Stimulated activated CD4-positive, alpha-beta T cell treated with anti-CD3 and anti-CD28 coated beads, Interleukin-15, amount 100 ng/mL, for 1 hour (primary cell): ENCODE measurements around the gene CRX.
A peak's percentile ranks its signal among the peaks of the same experiment; 100 is the strongest.
"Not testable (repeated sequence)": the region's sequence is repeated elsewhere in the genome, so short reads cannot be mapped to it uniquely, and the experiment has no call there.

ENCODE experiments used
- DNase-seq, 2 donors: peaks; one replicate each; pipeline ENCODE4 v3.0.0-alpha.2; 2020; ENCODE audit warnings: low read depth in 1 of 2, low spot score in 1 of 2

CRX gene

DNA sequence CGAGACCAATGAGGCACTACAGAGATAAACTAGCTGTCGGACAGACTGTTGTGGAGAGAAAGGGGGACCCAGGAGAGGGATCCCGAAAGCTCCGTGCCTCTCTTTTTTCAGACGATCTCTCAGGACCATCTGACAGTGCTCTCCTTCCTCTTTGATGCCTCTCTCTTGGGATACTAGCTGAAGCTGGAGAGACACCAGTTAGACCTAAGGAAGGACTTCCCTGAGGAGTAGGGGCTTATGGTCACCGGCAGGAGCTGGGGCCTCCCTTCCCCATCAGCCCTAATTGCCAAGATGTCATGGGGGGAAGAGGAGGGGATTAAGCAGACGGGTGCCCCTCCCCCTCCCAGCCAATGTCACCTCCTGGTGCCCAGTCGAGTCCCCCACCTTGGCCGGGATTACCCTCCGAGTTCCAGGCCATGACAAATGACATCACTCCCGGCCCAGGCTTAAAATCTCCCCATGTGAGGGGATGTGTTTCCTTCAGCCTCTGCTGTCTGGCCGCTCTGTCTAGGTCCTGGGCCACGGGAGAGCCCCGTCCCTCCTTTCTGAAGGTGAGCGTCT lies at the start of gene CRX:
Gene CRX, plus strand, starts transcription at position 478 of the 561 bp plus-strand sequence. CDS start 12,507 bp downstream, outside the sequence.
- DNase-seq, result no peak

DNA sequence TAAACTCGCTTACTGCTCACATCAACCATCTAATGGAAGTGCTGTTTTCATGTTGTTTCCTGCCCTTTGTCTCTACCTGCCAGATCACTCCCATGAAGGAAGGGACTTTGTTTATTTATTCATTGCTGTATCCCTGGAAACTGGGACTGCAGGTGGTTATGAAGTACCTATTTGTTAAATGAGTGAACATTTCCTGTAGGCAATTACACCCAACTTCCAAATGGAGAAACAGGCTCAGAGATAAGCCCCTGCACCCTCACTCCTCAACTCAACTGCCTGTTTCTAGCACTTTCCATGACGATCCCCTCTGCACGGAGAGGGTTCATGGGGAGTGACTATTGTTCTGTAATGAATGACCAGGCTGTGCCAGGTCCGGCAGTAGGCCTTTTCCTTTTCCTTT lies 45.2 kb upstream of the CRX start:
- DNase-seq, result no peak

DNA sequence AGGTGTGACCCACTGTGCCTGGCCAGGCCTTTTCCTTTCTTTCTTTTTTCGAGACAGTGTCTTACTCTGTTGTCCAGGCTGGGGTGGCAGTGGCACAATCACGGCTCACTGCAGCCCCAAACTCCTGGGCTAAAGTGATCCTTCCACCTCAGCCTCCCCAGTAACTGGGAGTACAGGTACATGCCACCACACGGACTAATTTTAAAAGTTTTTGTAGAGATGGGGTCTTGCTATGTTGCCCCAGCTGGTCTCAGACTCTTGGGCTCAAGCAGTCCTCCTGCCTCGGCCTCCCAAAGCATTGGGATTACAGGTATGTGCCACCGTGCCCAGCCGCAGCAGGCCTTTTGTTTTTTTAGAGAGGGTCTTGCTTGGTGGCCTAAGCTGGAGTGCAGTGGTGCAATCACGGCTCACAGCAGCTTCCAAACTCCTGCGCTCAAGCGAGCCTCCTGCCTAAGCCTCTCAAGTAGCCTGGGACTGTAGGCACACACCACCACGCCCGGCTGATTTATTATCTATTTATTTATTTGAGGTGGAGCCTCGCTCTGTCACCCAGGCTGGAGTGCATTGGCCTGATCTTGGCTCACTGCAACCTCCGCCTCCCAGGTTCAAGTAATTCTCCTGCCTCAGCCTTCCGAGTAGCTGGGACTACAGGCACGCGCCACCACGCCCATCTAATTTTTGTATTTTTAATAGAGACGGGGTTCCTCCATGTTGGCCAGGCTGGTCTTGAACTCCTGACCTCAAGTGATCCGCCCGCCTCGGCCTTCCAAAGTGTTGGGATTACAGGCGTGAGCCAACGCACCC lies 44.3 kb upstream of the CRX start:
- not testable (repeated sequence) for DNase-seq

DNA sequence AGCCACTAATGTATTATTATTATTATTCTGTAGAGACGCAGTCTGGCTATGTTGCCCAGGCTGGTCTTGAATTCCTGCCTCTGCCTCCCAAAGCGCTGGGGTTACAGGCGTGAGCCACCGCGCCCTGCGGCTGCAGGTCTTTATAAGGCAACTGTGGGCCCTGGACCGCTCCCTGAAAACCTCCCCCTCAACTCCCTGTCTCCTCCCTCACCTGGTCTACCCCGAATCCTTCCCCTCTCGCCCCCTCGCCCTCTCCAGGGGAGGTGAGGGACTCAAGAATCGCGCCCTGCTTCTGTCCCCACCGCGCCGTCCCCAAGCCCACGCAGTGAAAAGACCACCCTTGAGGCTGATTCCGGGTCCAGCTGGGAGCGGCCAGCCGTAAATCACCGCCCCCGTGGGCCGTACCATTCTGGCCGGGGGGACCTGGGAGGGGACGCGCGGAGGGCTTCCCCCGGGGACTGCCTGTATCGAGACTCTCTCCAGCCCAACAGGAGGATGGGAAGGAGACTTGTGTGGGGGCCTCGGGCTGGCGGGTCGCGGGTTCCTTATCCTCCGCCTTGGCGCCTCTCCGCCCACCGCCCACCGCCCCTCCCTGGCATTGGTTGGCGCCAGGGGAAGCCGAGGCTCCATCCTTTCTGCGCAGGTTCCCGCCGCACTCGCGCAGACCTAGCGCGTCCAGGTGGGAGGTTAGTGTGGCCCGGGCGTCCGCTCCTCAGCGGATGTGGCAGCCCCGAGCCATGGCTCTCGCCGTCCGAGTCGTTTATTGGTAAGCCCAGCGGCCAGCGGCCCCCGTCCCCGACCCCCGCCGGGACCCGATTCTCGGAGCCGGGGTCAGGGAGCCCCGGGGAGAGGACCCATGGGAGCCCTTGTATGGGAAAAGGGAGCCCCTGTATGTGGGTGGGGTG lies 43.4 kb upstream of the CRX start, which contains the start of gene SELENOW:
Gene SELENOW, plus strand, starts transcription at position 655 of the 905 bp plus-strand sequence. Its CDS starts 83 bp downstream, at position 738.
- DNase-seq, result peak; percentile 62 to 63

DNA sequence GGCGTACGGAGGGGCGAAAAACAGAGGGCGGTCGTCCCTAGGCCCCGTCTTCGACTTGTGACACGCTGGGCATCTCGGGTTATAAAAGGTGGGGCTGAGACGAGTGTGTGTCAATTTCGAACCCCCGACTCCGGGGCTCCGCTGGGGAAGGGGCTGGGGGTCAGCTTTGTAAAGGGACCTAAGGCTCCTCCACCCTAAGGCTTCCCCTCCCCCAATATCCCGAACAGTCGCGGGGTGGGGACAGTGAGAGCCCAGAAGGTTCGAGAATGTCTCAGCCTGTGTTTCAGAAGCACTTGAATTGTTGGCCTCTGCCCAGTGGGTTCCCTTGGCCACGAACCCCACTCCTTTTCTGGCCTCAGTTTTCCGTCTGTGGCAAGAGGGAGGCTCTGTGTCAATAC lies 42.8 kb upstream of the CRX start:
- no peak for DNase-seq

DNA sequence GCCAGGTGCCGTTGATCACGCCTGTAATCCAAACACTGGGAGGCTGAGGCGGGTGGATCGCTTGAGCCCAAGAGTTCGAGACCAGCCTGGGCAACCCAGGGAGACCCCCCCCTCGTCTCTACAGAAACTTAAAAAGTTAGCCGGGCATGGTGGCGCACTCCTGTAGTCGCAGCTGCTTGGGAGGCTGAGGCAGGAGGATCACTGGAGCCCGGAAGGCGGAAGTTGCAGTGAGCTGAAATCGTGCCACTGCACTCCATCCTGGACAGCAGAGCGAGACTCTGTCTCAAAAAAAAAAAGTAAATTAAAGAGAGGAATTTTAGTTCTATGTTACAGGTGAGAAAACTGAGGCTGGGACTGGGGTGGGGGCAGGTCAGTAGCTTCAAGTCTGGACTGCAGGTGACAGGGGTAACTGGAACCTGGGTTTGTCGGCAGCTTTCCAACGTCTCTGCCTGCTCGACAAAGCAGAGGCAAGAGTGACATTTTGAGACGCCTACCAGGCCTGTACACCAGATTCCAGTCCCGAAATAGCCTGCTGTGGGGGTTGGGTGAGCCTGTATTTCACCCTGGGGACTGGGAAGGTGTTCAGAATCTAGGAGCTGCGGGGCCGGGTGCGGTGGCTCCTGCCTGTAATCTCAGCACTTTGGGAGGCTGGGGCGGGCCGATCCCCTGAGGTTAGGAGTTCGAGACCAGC lies 42.1 kb upstream of the CRX start:
- DNase-seq, result no peak

DNA sequence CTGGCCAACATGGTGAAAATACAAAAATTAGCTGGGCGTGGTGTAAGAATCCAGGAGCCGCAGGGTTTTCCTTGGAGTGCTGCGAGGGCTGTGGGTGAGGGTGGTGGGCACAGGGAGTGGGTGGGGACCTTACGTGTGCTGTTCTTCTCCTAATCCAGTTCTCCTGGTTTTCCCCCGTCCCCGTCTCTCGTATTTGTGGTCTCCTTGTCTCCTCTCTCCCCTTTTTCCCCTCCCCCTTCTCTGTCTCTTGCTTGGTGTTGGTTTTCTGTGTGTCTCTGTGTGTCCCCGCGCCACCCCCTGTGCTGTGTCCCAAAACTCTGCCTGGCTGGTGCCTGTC lies 41.6 kb upstream of the CRX start:
- DNase-seq, result no peak

DNA sequence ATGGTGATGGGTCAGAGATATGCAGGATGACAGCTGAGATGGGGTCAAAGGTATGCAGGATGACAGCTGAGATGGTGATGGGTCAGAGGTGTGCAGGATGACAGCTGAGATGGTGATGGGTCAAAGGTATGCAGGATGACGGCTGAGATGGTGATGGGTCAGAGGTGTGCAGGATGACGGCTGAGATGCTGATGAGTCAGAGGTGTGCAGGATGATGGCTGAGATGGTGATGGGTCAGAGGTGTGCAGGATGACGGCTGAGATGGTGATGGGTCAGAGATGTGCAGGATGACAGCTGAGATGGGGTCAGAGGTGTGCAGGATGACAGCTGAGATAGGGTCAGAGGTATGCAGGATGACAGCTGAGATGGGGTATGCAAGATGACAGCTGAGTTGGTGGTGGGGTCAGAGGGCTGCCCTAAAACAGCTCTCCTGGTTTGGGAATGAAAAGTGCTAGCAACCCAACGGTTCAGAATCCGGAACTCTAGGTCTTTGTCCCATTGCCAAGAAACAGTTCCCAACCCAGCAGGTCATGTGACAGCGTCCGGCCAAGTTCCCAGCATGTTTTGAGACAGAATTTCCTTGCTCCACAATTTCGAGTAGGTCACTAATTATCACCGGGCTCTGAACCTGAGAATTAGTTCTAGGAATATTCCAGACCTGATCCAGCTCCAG lies 40.0 kb upstream of the CRX start:
- DNase-seq, result no peak

DNA sequence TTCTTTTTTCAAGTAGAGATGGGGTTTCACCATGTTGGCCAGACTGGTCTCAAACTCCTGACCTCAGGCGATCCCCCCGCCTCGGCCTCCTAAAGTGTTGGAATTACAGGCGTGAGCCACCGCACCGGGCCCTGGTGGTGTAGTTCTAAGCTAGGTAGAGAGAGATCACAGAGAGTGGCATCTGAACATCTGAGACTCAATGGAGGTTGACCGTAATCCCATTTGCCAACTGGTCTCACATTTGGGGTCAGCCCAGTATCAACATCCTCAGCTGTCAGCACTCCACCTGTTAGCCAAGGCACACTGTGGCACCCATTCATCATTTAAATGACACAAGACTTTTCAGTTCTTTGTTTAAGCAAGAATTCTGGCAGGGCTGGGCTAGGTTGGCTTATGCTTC lies 35.2 kb upstream of the CRX start:
- DNase-seq, result no peak

DNA sequence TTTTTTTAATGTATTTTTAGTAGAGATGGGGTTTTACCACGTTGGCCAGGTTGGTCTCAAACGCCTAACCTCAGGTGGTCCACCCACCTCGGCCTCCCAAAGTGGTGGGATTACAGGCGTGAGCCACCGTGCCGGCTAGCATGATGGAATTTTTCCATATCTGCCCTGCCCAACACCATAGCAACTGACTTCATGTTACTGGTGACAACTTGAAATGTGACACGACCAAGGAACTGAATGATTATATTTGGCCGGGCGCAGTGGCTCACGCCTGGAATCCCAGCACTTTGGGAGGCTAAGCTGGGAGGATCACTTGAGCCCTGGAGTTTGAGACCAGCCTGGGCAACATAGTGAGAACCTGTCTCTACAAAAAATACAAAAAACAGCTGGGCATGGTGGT lies 34.4 kb upstream of the CRX start:
- not testable (repeated sequence) for DNase-seq

DNA sequence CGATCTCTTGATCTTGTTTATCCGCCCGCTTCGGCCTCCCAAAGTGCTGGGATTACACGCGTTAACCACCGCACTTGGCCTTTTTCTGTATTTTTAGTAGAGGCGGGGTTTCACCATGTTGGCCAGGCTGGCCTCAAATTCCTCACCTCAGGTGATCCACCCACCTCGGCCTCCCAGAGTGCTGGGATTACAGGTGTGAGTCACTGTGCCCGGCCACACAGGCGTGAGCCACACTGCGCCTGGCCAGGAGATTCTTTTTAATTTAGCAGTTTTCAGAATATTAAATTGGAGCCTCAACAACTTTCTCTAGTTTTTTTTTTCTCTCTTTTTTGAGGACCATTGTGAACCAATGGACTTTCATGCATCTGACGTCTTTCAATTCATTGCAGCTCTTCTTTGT lies 31.9 kb upstream of the CRX start:
- not testable (repeated sequence) for DNase-seq

DNA sequence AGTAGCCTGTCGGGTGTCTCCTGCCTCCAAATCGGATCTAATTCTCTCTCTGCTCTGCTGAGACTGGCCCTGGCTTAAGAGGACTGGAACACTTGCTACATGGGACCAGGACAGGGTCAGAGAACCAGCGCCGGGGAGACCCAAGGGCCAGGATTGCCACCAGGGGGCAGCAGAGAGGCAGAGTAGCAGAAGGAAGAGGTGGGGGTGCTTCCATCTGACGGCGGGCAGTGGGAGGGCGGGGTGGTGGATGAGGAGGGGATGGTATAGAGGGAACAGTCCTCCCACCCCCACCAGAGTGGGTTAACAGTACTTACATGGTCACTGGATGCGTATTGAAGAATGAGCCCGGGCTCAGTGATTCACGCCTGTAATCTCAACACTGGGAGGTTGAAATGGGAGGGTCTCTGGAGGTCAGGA lies 31.3 kb upstream of the CRX start:
- peak; percentile 64 to 81 for DNase-seq

DNA sequence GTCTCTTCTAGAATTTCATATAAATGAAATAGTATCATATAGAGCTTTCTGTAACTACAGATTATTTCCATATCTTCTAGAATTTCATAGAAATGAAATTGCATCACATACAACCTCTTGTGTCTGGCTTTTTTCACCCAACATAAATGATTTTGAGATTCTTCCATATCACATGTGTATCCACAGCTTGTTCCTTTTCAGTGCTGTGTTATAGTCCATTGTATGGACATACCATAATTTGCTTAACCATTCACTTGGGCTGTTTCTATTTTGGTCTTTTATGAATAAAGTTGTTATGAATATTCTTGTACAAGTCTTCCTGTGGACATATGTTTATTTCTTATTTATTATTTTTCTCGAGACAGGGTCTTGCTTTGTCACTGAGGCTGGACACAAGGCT lies 29.1 kb upstream of the CRX start:
- no peak for DNase-seq

DNA sequence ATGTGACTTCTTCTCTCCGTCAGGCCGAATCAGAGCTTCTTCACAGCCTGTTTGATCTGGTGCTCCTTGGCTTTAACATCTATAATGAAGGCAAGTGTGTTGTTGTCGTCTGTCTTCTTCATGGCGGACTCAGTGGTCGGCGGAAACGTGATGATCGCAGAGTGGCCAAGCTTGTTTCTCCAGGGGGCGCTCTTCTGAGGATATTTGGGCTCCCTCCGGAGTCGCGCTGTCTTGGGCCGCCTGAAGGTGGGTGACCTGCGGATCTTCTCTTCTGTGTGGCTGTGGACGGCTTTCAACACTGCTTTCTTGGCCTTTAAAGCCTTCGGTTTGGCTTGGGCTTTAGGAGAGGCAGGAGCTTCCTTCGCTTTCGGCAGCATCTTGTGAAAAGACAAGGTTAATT lies 27.2 kb upstream of the CRX start:
- no peak for DNase-seq

DNA sequence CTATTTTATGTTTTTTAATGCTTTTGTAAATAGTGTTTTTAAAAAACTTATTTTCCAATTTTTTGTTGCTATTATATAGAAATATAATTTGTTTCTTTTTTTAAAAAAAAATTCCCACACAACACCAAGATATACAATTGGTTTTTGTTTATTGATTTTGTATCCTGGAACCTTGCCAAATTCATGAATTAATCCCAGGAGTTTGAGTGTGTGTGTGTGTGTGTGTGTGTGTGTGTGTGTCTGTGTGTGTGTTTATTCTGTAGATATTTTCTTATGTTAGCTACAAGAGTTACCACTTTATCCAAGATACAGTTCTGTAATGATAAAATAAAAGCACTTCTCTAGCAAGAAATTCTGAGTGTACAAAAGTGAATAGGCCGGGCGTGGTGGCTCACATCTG lies 25.0 kb upstream of the CRX start:
- DNase-seq, result no peak

DNA sequence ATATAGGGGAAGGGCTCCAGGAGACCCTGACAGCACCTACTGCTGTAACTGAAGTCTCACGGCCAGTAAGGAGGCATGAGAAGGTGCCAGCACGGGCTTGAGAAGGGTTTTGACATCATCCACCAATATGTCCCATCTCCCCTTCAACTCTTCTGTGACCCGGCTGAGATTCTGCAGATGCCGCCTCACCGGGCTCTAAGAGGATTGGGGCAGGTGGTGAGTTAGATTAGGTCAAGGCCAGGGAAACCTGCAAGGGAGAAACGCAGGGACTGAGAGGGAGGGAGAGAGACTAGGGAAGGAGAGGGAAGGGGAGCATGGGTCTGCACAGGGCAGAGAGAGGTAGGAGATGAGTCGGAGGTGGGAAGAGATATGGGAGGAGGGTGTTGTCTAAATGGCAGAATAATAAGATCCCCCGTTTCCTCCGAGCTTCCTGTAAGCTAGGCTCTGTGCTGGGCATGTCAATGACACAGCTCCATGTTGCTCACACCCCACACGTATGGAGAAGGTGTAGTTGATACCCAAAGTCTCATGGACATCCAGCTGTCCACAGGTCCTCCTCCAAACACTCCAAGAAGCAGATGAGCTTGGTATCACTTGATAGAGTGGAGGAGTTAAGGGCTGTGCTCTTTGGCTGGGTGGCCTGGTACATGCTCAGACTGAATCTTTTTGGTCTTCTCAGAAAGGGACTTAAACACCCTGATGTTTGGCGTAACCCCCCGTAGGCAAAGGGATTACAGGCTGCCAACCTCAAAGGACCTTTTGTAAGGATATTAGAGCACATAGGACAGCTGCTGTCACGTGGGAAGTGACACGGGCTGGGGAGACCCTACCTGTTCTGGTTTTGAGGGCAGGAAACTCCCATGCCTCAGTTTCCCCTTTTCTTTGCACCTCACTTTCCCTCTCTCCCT lies 23.5 kb upstream of the CRX start:
- no peak for DNase-seq

DNA sequence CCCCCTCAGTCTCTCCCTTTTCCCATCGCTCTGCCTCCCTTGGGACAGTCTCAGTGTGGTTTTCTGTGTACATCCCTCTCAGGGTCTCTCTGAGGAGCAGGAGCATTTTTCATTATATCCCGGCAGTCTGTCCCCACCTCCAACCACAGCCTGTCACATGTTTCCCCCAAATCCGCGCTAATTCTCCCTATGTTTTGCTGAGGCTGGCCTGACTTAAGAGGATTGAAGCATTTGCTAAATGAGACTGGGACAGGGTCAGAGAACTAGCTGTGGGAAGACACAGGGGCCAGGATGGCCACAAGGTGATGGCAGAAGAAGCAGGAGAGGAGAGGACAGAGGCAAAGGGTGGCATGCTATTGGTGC lies 22.9 kb upstream of the CRX start:
- DNase-seq, result no peak

DNA sequence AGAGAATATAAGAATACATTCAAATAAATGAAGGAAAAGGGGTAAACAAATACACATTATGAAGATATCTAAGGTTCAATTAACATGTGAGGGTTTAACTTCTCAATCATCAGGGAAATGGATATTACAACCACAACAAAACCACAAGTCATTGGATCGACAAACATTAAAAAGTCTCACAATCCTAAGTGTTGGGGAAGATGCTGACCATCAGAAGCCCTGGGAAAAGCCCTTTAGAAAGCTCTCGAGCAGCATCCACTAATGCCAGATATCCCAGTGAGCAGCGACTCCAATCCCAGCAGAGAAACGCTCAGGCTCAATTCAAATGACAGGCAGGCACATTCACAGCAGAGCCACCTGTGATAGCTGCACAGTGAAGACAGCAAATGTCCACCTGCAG lies 20.5 kb upstream of the CRX start:
- no peak for DNase-seq

DNA sequence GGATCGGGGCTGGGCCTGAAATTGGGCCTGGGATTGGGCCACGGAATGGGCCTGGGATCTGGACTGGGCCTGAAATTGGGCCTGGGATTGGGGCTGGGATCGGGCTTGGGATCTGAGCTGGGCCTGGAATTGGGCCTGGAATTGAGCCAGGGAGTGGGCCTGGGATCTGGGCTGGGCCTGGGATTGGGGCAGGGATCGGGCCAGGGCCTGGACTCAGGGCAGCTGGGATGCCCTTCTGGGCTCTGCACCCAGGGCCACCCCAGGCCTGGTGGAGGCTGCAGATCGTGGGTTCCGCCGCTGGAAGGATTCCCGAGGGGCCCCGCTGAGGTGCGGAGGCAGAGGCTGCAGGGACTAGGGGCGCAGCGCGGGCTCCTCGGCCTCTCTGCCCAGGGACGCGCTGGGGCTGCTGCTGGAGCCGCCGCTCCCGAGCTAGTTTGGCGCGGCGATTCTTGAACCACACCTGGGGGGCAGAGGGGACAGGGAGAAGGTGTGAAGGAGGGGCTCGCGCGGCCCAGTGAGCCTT lies 19.2 kb upstream of the CRX start:
- DNase-seq, result no peak

DNA sequence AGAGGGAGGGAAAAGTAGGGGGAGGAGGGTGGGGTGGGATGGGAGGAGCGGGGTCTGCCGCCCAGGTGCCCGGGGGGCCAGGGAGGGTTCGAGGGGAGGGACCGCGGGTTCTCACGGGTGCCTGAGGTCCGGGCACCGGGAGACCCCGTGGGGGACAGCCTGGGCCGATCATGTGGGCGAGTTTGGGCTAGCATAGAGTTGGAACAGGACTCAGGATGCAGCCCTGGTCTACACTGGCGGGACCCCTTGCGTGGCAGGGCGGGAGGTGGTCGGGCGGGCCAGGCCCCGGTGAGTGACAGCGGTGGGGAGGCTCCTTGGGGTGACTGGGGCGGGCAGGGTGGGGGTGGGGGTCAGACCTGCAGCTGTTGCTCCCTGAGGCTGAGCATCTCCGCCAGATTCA lies 18.6 kb upstream of the CRX start:
- not testable (repeated sequence) for DNase-seq
